HG03521 (cell line): ENCODE measurements around the gene OR52B2.

Source experiments
- ATAC-seq: cut with Tn5 transposase; IDR thresholded peaks from one replicate; pipeline ENCODE4 v1.9.1; 2021; ENCODE audit warnings: mild to moderate bottlenecking, moderate library complexity; ENCODE audit not compliant: unreplicated experiment

OR52B2 gene

DNA sequence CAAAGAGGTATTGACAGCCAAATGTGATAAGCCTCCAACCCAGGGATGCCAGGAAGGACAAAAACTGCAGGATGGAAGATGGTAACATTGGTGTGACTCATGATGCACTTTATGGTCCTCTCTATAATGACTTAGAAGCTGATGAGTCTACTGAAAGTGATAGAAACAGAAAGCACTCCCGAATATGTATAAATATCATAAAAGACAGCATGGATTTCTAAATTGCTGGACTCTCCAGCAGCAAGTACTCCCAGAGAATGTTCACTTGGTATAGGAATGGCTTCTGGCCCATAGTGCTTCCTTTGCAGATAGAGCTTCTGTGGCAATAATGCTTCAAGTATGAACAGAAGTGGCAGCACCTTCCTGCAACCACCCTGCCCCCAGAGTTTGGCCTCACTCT is at the start of gene OR52B2:
Gene OR52B2, minus strand, starts transcription at position 101 of the 400 bp plus-strand sequence. Its CDS starts 0 bp downstream, at position 101.
- ATAC-seq = no peak

DNA sequence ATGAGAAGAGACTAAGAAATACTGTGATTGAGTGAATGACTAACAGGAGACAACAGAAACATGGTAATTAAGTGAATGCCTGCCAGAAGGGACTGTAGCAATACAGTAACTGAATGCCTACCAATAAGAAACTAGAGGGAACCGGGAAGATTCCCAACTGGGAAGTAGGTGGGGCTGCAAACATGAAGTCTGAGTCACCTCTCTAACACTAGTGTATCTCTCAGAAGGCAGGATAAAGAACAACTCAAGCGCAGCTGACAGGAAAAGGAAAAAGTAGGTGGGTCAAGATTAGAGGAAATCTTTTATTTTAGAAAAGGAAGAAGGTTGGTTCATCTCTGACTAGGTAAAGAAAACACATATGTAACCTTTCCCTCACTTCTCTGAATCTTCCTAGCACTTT is 49.2 kb upstream of the OR52B2 start:
- no peak for ATAC-seq

DNA sequence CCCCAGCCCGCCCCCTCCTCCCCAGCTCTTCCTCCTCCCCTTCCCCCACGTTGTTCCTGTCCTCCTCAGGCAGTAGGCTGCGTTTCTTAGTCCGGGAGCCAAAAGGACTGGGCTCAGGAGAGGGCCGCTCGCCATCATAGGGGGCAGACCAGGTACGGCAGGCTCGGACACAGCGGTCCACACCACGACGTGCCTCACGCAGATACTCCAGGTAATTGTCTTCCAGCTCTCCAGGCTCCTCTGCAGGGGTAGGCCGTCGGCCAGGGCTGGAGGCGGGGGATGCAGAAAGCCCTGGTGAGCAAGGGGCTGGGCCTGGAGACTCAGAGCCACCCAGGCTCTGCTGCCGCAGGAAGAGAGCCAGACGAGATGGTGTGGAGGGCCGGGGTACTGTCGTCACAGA is 47.6 kb upstream of the OR52B2 start:
- no peak for ATAC-seq

DNA sequence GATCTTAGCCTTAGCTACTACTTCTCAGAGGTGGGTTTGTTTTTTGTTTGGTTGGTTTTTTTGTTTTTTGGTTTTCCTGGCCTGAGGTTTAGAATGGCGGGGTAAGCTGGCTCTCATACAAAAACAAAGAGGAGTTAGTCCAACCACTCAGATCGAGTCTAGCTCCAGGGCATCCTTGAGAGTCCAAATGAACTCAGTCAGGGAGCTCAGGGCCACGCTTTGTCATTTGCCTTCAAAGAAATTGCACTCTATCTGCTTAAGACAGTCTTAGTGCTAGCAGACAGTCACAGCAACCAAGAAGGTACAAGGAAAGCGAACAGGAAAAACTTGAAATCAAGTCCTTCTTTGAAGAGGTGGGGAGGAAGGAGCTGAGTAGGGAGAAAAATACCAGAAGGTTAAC is 46.4 kb upstream of the OR52B2 start:
- ATAC-seq = no peak

DNA sequence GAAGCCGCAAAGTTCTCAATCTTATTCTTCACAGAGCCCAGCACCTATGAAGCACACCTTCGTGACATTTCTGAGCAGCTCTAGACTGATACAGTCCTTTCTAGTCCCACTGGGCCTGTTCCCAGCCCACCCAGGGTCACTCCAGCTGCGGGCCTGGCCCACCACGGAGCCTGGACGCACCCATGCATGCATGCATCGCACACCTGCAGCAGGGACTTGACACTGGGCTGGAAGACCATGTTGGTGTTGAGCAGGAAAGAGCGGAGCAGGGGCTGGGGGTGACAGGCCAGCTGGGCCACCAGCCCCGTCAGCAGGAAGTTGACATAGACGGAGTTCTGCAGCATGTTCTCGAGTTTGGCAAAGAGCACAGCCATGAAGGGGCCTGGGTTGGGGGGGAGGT is 44.4 kb upstream of the OR52B2 start:
- ATAC-seq = no peak

DNA sequence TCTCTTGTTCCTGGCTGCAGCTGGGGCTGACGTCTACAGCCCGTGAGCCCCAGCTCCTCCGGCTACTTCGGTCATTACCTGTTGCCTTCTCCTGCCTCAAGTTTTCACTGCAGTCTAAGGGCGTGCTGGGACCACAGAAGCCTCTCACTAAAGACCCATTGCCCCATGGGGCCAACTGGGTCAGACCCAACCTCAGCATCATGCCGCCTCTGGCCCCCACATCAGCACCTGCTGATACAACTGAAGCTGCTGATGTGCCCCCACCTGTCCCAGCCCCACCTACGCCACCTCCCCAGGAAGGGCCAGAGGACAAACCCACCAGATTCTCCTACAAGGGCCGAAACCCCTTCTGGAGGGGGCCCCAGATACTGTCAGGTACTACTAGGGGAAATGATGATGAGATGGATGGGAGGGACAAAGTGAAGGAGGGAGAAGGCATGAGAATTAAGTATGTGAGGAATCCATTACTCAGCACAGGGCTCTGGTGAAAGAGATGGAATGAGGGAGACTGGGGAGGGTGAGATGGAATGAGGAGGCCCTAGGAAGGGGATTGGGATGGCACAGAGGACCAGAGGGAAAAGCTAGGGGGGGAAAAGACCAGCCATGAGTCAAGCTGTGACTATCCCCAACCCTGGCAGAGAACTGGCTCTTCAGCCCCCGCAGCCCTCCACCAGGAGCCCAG is 40.3 kb upstream of the OR52B2 start:
- no peak for ATAC-seq

DNA sequence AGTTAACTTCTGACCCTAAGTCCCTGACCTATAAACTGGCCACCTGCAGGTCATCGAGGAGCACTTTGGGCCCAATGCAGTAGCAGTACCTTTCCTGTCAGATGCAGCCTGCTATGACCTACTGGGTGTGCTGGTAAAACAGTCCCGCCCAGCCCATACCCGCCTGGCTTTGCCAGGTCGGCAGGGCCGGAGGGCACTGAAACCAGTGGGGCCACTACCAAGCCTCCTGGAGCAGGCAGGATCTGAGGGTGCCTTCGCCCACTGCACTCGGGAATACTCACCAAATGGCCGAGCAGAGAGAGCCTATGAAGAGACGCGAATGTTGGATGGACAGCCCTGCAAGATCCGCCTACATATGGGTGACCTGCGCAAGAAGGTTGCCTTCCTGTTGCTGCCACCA is 39.7 kb upstream of the OR52B2 start:
- no peak for ATAC-seq

DNA sequence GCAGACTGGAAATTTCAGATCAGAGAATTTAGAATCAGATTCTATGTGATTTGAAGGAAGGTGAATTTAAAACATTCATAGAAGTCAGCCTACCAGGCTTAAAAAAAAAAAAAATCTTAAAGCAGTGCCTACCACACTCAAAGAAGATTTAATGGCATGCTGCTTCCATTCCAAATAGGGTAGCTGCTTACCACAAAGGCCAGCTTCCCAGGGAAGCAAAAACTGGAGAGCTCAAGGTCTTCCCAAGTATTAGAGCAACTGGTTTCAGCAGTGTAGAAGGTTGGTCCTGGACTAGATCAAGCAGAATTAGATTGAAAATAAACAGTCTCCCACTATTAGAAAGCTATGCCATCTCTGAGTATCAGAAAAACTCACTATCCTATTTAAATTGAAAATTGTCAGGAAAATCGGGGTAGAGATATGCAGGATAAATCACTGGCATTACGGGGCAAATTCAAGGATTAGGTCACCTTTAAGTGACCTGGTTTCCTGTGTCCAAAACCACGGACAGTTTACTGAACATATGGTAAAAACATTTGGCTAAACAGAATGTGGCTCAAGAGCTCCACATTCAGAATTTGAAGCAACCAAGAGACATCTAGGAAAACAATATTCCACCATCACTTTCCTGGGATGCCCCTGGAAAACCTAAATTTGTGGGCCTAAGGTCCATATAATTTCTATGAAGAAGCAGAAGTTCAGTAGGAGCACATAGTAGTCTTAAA is 36.5 kb upstream of the OR52B2 start:
- no peak for ATAC-seq

DNA sequence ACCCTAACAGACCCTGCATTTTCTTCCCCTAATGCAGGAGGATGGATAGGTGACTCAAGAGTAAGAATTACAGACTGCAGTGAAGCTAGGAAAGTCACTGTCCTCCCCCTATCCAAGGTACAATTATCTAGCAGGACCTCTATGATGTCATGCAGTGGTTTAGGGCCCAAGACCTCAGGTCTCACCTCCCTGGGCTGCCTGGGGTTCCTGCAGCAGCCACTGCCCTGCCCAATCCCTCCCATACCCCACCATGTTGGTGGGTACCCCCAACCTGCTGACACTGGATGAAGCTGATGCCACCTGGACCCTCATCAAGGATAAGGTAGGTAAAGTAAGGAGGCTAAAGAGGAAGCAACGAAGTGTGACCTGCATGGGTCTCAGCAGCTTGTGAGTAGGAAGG is 35.2 kb upstream of the OR52B2 start, which contains the start of gene C11orf42:
Gene C11orf42, plus strand, starts transcription at position 192 of the 400 bp plus-strand sequence. Its CDS starts 59 bp downstream, at position 251.
- no peak for ATAC-seq

DNA sequence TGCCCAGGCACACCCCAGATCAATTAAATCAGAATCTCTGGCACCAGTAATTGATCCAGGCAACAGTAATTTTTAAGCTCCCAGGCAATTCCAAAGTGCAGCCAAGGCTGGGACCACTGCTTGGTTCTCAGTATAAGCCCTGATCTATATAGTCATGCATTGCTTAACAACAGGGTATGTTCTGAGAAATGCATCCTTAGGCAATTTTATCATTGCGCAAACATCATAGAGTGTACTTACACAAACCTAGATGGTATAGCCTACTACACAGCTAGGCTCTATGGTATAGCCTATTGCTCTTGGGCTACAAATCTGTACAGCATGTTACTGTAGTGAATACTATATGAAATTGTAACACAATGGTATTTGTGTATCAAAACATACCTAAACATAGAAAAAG is 34.6 kb upstream of the OR52B2 start:
- no peak for ATAC-seq

DNA sequence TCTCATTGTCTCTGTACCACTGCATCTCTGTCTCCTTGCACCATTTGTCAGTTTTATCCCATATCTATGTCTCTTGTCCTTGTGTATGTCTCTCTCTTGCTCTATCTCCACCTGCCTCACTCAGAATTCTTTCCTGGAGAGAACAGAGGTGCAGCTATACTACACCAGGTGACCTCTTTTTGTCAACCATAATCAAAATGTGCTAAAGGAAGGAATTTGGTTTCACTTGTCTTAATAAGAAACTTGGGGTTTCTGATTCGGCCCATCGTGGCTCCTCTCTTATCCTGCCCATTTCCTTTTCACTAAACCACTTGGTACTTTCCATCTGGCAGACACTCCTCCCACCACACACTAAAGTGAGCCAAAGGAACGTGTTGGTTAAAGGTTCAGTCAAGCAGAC is 33.2 kb upstream of the OR52B2 start:
- peak; percentile 51 for ATAC-seq

DNA sequence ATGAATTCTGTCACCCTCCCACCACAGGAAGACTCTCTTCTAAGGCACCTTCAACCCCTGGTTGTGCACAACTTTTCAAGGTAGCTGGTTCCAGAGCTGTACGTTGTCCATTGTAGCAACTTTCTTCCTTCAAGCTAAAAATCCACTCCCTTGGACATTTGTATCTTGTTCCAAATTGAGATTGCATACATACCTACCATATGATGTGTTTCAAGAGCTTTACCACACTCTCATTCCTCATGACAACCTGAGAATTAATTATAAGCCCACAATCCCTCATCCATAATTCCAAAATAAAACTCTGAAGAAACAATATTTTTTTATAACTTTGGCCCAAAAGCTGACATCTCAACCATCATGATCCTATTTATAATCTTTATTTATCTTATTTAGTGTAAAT is 31.9 kb upstream of the OR52B2 start:
- no peak for ATAC-seq

DNA sequence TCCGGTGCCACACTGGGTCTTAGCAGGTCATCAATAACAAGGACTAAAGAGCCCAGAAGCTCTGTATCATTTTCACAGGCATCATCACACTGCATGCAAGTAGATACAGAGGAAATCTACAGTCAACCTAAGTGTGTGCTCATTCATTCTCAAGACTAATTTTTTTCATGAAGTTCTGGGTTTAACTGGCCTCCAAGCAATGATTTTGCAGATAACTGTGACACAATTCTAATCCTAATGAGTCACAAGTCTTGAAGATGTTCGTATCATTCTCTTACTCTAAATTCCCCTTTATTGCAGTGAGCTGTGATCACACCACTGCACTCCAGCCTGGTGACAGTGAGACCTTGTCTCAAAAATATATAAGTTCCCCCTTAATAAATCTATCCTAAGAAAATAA is 31.4 kb upstream of the OR52B2 start:
- no peak for ATAC-seq

DNA sequence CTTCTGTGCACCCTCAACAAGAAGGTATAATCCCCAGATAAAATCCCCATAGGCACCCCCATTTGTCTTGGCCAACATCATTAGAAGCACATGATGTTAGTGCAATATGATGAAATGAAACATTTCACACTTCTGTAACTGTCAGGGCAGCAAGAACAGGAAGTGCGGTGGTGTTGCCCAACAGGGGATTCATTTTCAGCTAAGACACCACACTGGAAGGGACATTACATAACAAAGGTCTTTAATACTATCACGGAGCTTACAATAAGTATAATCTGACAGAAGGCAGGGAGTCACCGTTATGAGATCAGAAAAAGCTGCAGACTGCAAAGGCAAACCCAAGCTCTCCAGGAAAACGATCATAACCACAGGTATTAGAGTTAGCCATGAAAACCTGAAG is 30.8 kb upstream of the OR52B2 start:
- ATAC-seq = no peak

DNA sequence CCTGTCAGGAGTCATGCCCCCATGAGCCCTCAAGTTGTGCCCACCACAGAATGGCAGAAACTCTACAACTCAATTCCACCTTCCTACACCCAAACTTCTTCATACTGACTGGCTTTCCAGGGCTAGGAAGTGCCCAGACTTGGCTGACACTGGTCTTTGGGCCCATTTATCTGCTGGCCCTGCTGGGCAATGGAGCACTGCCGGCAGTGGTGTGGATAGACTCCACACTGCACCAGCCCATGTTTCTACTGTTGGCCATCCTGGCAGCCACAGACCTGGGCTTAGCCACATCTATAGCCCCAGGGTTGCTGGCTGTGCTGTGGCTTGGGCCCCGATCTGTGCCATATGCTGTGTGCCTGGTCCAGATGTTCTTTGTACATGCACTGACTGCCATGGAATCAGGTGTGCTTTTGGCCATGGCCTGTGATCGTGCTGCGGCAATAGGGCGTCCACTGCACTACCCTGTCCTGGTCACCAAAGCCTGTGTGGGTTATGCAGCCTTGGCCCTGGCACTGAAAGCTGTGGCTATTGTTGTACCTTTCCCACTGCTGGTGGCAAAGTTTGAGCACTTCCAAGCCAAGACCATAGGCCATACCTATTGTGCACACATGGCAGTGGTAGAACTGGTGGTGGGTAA is 29.2 kb upstream of the OR52B2 start, which contains the start of gene OR52W1:
Gene OR52W1, plus strand, starts transcription at position 51 of the 637 bp plus-strand sequence. Its CDS starts 0 bp downstream, at position 51.
- no peak for ATAC-seq

DNA sequence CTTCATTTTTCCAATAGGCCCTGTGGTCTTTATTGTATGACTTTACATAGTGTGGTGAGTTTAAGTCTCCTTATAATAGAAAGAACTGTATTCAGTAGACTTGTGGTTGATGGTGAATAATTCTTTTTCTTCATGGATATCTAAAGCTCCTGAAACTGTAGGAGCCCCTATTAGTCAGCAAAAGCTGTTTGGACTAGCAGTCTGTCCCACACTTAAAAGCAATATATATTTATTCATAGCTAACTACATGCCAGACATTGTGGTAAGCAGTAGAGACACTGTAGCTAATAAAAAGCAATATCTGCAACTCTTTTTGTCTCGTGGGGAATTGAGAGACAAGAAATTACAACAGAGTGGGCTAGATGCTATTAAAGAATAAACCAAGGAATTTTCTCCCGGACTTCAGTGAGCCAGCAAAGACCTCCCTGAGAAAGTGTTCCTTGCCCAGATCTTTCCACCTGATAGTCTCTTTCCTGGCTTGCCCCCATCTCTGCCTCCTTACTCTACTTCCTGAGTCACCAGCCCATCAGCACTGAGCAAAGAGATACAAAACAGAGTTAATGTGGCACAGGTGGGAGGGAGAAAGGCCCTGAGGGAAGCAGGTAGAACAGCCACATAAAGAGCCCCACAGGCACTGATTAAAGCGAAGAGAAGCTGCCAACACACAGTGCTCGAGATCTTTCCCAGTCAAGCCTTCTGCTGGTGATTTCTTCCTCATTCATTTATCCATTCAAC is 27.5 kb upstream of the OR52B2 start:
- ATAC-seq = no peak

DNA sequence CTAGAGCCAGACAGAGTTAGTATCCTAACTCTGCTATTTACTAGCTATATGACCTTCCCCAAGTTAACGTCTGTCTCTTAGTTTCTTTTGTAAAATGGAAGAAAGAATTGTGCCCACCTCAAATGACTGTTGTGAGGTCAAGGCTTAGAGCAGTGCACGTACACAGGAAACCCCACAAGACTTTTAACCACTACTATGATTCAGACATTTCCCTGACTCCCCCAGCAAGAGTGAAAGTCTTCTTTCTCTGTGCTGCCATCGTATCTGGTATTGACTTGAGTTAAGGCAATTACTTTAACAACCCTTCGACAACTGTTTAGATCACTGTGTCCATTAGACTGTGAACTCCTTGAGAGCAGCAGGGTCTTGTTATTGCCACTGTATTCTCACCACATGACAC is 26.3 kb upstream of the OR52B2 start:
- ATAC-seq = no peak

DNA sequence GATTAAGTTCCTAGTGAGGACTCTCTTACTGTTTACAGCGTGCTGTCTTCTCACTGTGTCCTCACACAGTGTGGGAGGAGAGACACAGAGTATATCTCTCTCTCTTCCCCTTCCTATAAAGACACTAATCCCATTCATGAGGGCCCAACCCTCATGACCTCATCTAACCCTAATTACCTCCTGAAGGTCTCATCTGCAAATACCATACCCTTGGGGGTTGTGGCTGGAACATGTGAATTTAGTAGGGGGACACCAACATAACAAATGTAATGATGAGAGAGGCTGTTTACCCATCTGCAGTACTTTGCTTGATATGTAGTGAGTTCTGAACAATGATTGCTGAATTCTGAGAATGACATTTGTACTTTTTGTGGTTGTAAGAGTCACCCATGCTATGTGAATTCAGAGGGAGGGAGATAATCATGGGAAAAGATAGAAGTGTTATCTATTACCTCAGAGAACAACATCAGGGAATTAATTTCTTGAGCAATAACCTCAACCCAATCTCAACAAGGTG is 24.0 kb upstream of the OR52B2 start:
- no peak for ATAC-seq

DNA sequence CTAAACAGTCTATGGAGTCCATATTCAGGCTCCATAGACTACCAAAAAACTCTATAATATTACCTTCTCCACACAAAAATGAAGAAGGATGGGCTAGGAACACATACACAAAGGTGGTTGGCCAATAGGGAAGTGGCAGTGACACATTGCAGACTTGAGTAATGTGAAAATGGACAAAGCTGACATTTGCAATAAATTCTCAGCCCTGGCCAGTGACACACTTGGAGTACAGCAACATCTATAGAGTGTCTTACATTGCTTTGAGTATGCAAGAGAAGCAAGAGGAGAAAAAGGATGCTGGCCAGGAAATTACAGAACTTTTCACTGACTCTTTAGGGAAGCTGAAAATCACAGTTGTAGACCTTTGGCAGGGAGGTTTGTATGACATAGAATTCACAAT is 21.6 kb upstream of the OR52B2 start:
- no peak for ATAC-seq

DNA sequence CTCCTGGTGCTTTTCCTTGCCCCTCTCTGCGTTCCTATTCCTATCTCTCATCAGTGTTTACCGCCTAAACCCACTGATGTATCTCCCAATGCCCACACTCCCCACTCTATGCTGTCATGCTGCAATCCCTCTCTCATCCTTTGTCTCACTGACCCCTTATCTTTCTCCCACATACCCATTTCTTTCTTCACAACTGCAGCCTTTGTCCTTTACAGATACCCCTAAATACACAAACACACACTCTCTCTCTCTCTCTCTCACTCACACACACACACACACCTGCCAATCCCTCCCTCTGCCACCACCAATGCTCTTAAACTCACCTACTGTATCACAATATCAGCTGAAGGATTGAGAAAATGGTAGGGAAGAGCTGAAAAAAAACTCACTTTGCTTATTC is 5.3 kb upstream of the OR52B2 start:
- no peak for ATAC-seq
